Body of pancreas (tissue), 4 donors: ENCODE data around the gene PLD1.

ENCODE experiments used
- POLR2A ChIP-seq, 3 donors: fragments of 450-650 bp; IDR thresholded peaks; one replicate each; pipeline ENCODE4 v1.6.1; 2016; ENCODE audit warnings: antibody characterized with exemption in 3 of 3, mild to moderate bottlenecking in 2 of 3
- TF ChIP-seq, protein P1 (sequence below), 7 experiments: fragments of 450-650 bp in 4 of 7; fragments of 200-600 bp in 3 of 7; sonication (generic) in 3 of 7; IDR thresholded peaks; one replicate each; pipeline ENCODE4 v1.5.1; 2016 to 2019; ENCODE audit warnings: antibody characterized with exemption in 7 of 7

DNA sequence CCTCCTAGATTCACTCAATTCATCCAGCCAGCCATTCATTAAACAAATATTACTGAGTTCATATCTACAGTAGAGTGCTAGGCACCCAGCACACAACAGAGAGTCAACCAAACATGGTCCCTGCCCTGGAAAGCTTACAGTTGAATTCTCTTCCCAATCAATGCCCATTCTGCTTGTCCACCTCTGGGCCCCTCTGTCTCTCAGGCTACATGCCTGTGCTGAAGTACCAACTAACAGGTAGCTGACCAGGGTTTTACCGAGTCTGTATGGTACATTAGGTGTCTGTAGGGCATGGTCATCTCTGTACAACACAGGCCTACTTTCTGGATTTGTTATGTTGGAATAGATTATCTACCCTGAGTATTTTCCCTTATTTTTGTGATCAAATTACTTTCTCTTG lies 23.3 kb downstream of the PLD1 start:
- TF ChIP-seq, protein P1, sequence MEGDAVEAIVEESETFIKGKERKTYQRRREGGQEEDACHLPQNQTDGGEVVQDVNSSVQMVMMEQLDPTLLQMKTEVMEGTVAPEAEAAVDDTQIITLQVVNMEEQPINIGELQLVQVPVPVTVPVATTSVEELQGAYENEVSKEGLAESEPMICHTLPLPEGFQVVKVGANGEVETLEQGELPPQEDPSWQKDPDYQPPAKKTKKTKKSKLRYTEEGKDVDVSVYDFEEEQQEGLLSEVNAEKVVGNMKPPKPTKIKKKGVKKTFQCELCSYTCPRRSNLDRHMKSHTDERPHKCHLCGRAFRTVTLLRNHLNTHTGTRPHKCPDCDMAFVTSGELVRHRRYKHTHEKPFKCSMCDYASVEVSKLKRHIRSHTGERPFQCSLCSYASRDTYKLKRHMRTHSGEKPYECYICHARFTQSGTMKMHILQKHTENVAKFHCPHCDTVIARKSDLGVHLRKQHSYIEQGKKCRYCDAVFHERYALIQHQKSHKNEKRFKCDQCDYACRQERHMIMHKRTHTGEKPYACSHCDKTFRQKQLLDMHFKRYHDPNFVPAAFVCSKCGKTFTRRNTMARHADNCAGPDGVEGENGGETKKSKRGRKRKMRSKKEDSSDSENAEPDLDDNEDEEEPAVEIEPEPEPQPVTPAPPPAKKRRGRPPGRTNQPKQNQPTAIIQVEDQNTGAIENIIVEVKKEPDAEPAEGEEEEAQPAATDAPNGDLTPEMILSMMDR (IDR thresholded peaks at IDR 0.05) = no peak
- TF ChIP-seq POLR2A (IDR thresholded peaks at IDR 0.05) = no peak
